Common myeloid progenitor, CD34-positive (primary cell): ENCODE data around the gene DEPDC5.

ENCODE experiments used
- CTCF ChIA-PET: fragments of 350-600 bp; sonication (Branson Sonifier 250); formaldehyde crosslinking; loops from one replicate; lab custom pipeline; 2021; ENCODE audit warnings: antibody characterized with exemption; lab: Charles Lee
- POLR2A ChIA-PET: fragments of 350-600 bp; sonication (Branson Sonifier 250); formaldehyde crosslinking; loops from one replicate; lab custom pipeline; 2021; ENCODE audit warnings: antibody characterized with exemption; lab: Charles Lee
- DNase-seq, 3 donors: peaks; one replicate each; pipeline versions ENCODE4 v3.0.0 to v3.0.0-alpha.2; 2013
- H3K27ac ChIP-seq, 2 experiments: 1 replicate in 1 of 2; 2 replicates in 1 of 2; pipeline ENCODE4 v1.7.0; 2013; ENCODE audit warnings: inconsistent platforms in 2 of 2, low read length in 2 of 2, mild to moderate bottlenecking in 2 of 2, low read depth in 1 of 2, moderate library complexity in 1 of 2; ENCODE audit not compliant: severe bottlenecking in 2 of 2, insufficient read depth in 1 of 2, poor library complexity in 1 of 2
- H3K27me3 ChIP-seq, 5 experiments: replicated peaks in 2 of 5; 1 replicate in 3 of 5; 2 replicates in 2 of 5; pipeline versions ENCODE4 v1.6.1 to v1.7.0; 2013; ENCODE audit warnings: low read length in 4 of 5, mild to moderate bottlenecking in 2 of 5, moderate library complexity in 2 of 5, inconsistent platforms in 1 of 5; ENCODE audit not compliant: insufficient read depth in 5 of 5, control insufficient read depth in 4 of 5
- H3K36me3 ChIP-seq, 4 experiments: 1 replicate in 2 of 4; 2 replicates in 2 of 4; pipeline versions ENCODE4 v1.6.1 to v1.7.0; 2013; ENCODE audit warnings: low read length in 3 of 4, control low read depth in 1 of 4, mild to moderate bottlenecking in 1 of 4; ENCODE audit not compliant: control insufficient read depth in 4 of 4, insufficient read depth in 4 of 4
- H3K4me1 ChIP-seq, 4 experiments: 1 replicate in 3 of 4; 2 replicates in 1 of 4; pipeline versions ENCODE4 v1.6.1 to v1.7.1; 2013; ENCODE audit warnings: low read length in 3 of 4, mild to moderate bottlenecking in 3 of 4, control low read depth in 1 of 4, inconsistent platforms in 1 of 4, moderate library complexity in 1 of 4; ENCODE audit not compliant: control insufficient read depth in 4 of 4, insufficient read depth in 4 of 4; ENCODE audit errors: control extremely low read depth in 1 of 4
- H3K4me3 ChIP-seq, 7 experiments: 1 replicate in 4 of 7; 2 replicates in 3 of 7; pipeline versions ENCODE4 v1.5.1 to v1.7.0; 2013; ENCODE audit warnings: mild to moderate bottlenecking in 7 of 7, low read length in 6 of 7, moderate library complexity in 6 of 7, inconsistent platforms in 2 of 7, low read depth in 2 of 7, control low read depth in 1 of 7; ENCODE audit not compliant: insufficient read depth in 4 of 7, control insufficient read depth in 1 of 7; ENCODE audit errors: extremely low read depth in 1 of 7
- H3K9me3 ChIP-seq, 5 experiments: 1 replicate in 4 of 5; 2 replicates in 1 of 5; pipeline versions ENCODE4 v1.6.1 to v1.7.1; 2013; ENCODE audit warnings: low read length in 4 of 5, mild to moderate bottlenecking in 2 of 5, inconsistent platforms in 1 of 5, low read depth in 1 of 5, moderate library complexity in 1 of 5; ENCODE audit not compliant: control insufficient read depth in 4 of 5, insufficient read depth in 2 of 5; ENCODE audit errors: control extremely low read depth in 1 of 5
- WGBS: methylation state at CpG from one replicate; pipeline ENCODE4 v1.1.5; 2013; ENCODE audit not compliant: insufficient coverage; 5-methylcytosine and 5-hydroxymethylcytosine counted together

DEPDC5 gene

GRCh38 chr22:31947296-31947695, 193.5 kb downstream of the DEPDC5 start:
- Histone ChIP-seq H3K4me3 (peak overlapping the region in 3 of 7 experiments; percentile 9 to 99 (median 20)), H3K27ac (peak overlapping the region in 1 of 2 experiments; percentile 35), H3K36me3 (peaks cover 13 to 42% (median 24%) of the 10 kb centered on the region in 4 experiments), H3K9me3 (no peaks in the 10 kb centered on the region), H3K4me1 (peaks cover 13 to 34% (median 28%) of the 10 kb centered on the region in 4 experiments), H3K27me3 (no peaks in the 10 kb centered on the region)
- WGBS, result 0% methylated on average over 1 of the region's 2 CpGs
- DNase-seq, result peak; percentile 57 to 82 (median 81)
- POLR2A ChIA-PET, result no interaction called here
- CTCF ChIA-PET, result interaction anchor here (0.9 to 2.2 kb wide), 6 partner anchors 15 to 285 kb away, joined by 3 to 4 read pairs (median 3); partner anchors contain the start of gene PISD

- Histone ChIP-seq H3K27ac (no peak overlapping the region), H3K4me1 (peaks cover 13 to 32% (median 26%) of the 10 kb centered on the region in 4 experiments), H3K27me3 (no peaks in the 10 kb centered on the region), H3K9me3 (no peaks in the 10 kb centered on the region), H3K36me3 (peaks cover 13 to 49% (median 27%) of the 10 kb centered on the region in 4 experiments), H3K4me3 (no peak overlapping the region)
- 30% methylated on average over 5 of the region's 8 CpGs for WGBS
- POLR2A ChIA-PET, result no interaction called here
- no peak for DNase-seq
- CTCF ChIA-PET, result interaction anchor here (0.6 to 2.2 kb wide), 9 partner anchors 10 to 285 kb away, joined by 3 to 6 read pairs (median 3); partner anchors contain the start of gene PISD
Measured at GRCh38 chr22:31948002-31948401, 194.2 kb downstream of the DEPDC5 start.

DNA sequence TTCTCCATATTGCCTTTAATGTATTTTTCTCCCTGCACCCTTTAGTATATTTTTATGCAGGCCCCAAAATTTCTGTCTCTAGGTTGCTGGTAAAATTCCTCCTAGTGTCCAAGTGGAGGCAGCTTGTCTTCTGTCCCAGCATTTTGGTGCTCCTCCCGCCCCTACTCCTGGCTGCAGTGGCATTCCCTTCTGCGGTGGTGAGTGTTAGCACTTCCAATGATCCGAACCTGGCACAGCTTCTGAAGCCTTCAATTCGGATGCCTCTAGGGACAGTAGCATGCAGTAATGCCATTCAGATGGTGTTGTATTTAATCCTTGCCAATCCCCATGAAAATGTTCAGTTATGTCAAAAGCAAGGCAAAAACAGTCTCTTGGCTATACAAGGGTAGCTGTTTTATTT, 196.4 kb downstream of the DEPDC5 start:
- Histone ChIP-seq H3K9me3 (no peaks in the 10 kb centered on the region), H3K27ac (no peak overlapping the region), H3K36me3 (peaks cover 13 to 69% (median 27%) of the 10 kb centered on the region in 4 experiments), H3K4me3 (no peak overlapping the region), H3K4me1 (peaks cover 14 to 26% (median 22%) of the 10 kb centered on the region in 4 experiments), H3K27me3 (no peaks in the 10 kb centered on the region)
- CTCF ChIA-PET, result interaction anchor here (0.8 to 1.6 kb wide), 5 partner anchors 13 to 124 kb away, joined by 3 to 8 read pairs (median 4); no protein-coding TSS in a partner anchor
- POLR2A ChIA-PET, result no interaction called here
- 69% methylated on average over 3 of the region's 4 CpGs for WGBS
- DNase-seq, result no peak

DNA sequence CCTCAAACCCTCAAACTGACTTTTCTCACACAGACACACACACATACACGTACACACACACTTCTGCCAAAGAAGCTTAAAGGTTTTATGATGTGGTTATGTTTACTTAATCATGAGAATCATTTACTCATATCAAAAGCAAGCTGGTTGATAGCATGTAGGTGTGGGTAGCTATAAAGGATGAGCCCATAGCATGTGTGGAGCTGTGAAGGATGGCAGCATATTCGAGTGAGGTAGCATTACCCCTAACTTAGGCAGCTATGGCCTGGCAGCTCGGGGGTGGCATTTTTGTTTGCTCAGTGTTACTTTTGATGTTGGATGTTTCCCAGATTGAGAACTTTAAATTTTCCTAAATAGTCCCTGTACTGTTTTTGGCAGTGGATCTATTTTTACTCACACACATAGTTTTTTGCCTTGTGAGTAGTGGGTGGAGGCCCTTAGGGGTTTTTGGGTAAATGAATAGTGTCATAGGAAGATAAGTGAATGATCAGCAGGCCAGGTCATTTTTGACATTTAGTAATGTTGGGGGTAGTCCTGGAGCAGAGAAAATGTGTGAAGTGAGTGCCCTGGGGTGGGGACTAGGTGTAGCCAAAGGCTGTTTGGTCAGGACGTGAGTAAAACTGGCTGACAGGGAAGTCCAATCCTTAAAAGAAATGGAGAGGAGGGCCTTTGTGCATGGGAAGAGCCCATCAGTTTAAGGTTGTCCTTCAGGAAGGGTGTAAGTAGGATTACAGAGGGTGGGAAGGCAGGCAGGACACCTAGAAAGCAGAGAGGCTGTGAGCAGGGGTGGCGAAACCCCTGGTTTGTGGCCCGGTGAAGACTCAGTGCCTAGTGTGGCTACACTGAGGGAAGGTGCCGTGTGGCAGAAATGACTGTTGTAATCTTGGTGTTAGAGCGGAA, 197.6 kb downstream of the DEPDC5 start:
- 93% methylated on average over 7 of the region's 8 CpGs for WGBS
- no peak for DNase-seq
- no peaks in the 10 kb centered on the region for H3K9me3 ChIP-seq
- H3K27me3 ChIP-seq, result no peaks in the 10 kb centered on the region
- H3K27ac ChIP-seq, result peak overlapping the region in 1 of 2 experiments; percentile 41
- peaks cover 16 to 70% (median 34%) of the 10 kb centered on the region in 4 experiments for H3K36me3 ChIP-seq
- no peak overlapping the region for H3K4me3 ChIP-seq
- CTCF ChIA-PET, result interaction anchor here (1.1 to 1.6 kb wide), 6 partner anchors 9 to 107 kb away, joined by 3 to 8 read pairs (median 4); no protein-coding TSS in a partner anchor
- POLR2A ChIA-PET, result interaction anchor here (0.5 kb wide), 1 partner anchor 884 kb away, joined by 5 read pairs; no protein-coding TSS in a partner anchor
- H3K4me1 ChIP-seq, result peaks cover 7 to 14% (median 11%) of the 10 kb centered on the region in 4 experiments

DNA sequence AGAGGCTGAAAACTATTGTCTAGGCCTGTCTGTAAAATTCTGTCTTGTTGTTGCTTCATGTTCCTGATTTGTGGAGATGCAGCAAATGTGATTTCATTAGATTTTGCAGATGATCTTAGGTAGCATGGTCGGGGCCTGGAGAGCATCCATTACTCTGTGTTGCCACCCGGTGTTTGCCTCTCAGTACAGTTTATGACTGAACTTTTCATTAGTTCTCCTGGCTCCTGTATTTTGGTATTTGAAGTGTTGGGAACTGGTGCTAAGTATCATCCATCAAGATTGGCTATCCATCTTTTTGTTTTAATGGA, 198.2 kb downstream of the DEPDC5 start:
- peak overlapping the region in 1 of 2 experiments; percentile 12 for H3K27ac ChIP-seq
- POLR2A ChIA-PET, result interaction anchor here (0.6 kb wide), 1 partner anchor 117 kb away, joined by 4 read pairs; no protein-coding TSS in a partner anchor
- no peaks in the 10 kb centered on the region for H3K27me3 ChIP-seq
- H3K36me3 ChIP-seq, result peaks cover 19 to 77% (median 39%) of the 10 kb centered on the region in 4 experiments
- 93% methylated on average over 2 of the region's 2 CpGs for WGBS
- peak in 1 of 3 donors; percentile 18 for DNase-seq
- peaks cover 1 to 8% (median 5%) of the 10 kb centered on the region in 4 experiments for H3K4me1 ChIP-seq
- CTCF ChIA-PET, result no interaction called here
- no peaks in the 10 kb centered on the region for H3K9me3 ChIP-seq
- H3K4me3 ChIP-seq, result no peak overlapping the region

DNA sequence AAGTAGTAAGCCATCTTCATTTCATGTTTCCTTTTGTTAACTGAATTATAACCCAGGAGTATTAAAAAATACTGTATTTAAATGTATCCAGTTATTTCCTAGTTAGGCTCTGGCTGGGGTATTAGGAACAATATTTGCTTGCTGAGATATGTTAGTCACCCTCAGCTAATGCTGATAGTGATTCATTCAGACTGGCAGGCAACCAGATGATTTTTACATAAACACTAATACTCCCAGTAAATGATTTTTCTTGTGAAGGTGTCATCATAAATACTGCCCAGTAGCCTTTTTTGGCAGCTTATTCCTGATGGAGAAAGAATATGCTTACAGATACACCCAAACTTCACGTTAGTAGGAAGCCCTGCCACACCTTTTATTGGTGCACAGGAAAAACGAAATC, 198.7 kb downstream of the DEPDC5 start:
- Histone ChIP-seq H3K27ac (peak overlapping the region in 1 of 2 experiments; percentile 12), H3K9me3 (no peaks in the 10 kb centered on the region), H3K4me3 (no peak overlapping the region), H3K27me3 (no peaks in the 10 kb centered on the region), H3K4me1 (peaks cover 0 to 5% (median 3%) of the 10 kb centered on the region in 4 experiments), H3K36me3 (peaks cover 22 to 81% (median 41%) of the 10 kb centered on the region in 4 experiments)
- no peak for DNase-seq
- POLR2A ChIA-PET, result interaction anchor here (0.6 kb wide), 1 partner anchor 118 kb away, joined by 4 read pairs; no protein-coding TSS in a partner anchor
- 93% methylated on average over 2 of the region's 2 CpGs for WGBS
- CTCF ChIA-PET, result interaction anchor here (1.1 kb wide), 1 partner anchor 17 kb away, joined by 3 read pairs; no protein-coding TSS in a partner anchor
